Loucy (cell line): ENCODE measurements around the gene NCKAP5.

ENCODE experiments used
- CTCF ChIP-seq: fragments of 200-600 bp; sonication (generic); conservative IDR thresholded peaks from 2 replicates; pipeline ENCODE4 v1.5.1; 2014; ENCODE audit warnings: mild to moderate bottlenecking, antibody characterized with exemption, low read length
- EZH2phosphoT487 ChIP-seq: fragments of 200-600 bp; IDR thresholded peaks from 2 replicates; pipeline ENCODE4 v1.6.1; 2018; ENCODE audit warnings: antibody characterized with exemption, mild to moderate bottlenecking, moderate library complexity, borderline replicate concordance

- TF ChIP-seq CTCF (no peak), EZH2phosphoT487 (no peak)
Measured at GRCh38 chr2:132676999-132677398, 891.3 kb downstream of the NCKAP5 start.
